Right lobe of liver (tissue), 4 donors: ENCODE data around the gene PSD.

Source experiments
- CTCF ChIP-seq, 4 donors: fragments of 200-600 bp in 3 of 4; fragments of 450-650 bp in 1 of 4; IDR thresholded peaks; one replicate each; pipeline versions ENCODE4 v1.5.1 to v1.8.0; 2016 to 2022; ENCODE audit warnings: antibody characterized with exemption in 4 of 4, mild to moderate bottlenecking in 2 of 4
- POLR2A ChIP-seq: fragments of 450-650 bp; IDR thresholded peaks from one replicate; pipeline ENCODE4 v1.6.1; 2017; ENCODE audit warnings: antibody characterized with exemption, mild to moderate bottlenecking
- donor health status: DM: no; HTN: no; CAD: no.
- donor health status: DM: no; HTN: no; CAD: no.
- donor health status: DM: no; HTN: yes; CAD: no.

GRCh38 chr10:102375867-102376266 is 42.7 kb downstream of the PSD start:
- no peak for TF ChIP-seq POLR2A
- TF ChIP-seq CTCF (IDR thresholded peaks at IDR 0.05): no peak
